Measurements from ENCODE around the gene LAMA3.

Gene LAMA3

DNA sequence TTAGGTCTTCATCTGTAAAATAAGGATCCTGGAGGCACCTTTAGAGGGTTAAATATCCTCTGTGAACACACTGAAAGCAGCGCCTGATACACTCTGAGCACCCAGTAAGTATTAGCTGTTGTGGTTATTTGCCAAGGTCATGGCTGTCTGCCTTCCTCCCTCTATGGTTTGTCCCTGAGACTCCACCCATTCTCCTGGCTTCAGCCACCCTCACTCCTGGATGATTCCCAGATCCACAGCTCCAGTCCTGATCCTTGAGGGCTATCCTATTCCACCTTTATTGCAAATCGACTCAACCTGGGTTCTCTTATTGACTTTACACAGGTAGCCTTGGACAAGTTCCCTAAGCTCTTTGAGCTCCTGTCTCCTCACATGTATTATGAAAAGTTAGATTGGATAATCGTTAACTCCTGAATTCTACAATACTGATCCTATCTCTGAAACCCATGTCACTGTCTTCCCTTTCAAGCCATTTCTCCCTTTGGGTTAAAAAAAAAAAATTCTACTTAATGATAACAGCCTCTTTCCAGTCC is 162.3 kb downstream of the LAMA3 start:
- DNase-seq (ENCODE audit: low spot score), result no peak

DNA sequence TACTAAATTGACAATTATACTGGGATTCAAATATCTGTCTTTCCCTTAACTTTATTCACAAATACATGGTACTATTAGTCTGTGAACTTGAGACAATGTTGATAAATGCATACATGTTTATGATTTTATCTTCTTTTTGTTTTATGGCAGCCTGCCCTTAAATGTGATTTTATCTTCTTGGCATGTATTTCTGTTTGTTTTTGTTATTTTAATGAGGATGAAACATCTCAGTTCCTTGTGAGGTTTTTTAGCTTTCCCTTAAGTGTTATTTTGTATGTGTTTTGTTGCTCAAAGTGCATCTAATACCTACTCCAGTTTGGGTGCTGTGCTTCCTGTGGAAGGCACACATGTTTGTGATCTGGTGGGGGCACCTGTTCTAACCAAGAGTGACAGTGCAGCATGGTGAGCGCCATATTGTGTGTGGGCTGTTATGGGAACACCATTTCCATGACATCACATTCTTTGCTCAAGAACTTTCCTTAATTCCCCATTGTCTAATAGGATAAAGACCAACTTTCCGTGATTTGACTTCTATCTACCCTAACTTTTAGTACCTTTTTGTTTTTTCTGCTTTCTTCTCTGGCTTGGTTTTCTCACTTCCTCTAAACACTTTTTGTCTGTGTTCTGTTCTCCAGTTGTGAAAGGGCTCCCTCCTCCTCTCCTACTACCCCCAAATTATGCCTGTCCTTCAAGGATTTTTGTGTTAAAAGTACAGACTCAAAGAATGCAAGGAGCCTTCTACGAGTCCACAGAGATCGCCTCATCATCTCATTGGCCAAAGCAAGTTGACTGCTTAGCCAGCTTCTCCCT is 163.2 kb downstream of the LAMA3 start:
- no peak for DNase-seq (ENCODE audit: low spot score)

DNA sequence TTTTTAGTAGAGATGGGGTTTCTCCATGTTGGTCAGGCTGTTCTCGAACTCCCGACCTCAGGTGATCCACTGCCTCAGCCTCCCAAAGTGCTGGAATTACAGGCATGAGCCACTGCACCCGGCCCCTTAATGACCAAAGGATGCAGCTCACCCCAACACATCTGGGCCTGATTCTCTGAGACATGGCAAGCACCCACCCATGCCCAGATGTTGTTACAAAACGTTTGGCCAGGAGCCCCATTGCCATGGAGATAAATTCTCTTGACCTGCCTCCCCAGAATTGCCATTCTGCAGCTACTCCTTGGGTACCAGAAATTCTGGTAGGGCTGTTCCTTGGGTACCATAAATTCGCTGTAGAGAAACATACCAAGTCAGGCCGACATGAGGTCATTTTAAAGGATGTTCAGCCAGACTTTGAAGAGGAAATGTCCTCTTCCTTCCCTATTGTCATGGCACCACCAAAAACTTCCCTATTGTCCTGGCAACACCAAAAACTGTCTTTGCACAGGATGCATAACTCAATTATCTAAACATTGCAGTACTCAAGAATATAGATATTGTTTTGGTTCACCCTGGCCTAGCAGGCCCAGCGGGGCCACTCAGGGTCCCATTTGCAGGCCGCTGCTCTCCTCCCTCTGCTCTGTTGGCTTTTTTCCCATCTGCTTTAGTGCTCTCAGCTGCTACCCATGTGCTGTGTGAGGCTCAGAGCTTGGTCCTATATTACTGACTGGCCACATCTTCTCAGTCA is 164.4 kb downstream of the LAMA3 start:
- no peak for DNase-seq (ENCODE audit: low spot score)

DNA sequence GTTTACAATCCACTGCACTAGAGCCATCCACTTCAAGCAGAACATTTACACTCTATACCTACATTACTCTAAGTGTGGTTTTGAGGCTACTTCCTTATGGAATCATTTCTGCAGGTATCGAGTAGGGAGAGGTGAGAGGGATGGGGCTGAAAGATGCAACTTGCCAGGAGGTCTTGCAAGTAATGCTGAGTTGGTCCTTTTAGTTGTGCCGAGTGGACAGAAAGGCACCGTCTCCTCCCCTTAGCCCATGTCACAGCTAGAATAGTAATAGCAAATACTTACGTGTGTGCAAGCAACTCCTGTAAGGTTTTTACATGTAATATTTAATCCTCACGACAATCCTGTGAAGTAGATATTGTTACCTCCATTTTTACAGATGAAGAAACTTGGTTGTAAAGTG is 166.5 kb downstream of the LAMA3 start:
- DNase-seq (ENCODE audit: low spot score), result no peak

DNA sequence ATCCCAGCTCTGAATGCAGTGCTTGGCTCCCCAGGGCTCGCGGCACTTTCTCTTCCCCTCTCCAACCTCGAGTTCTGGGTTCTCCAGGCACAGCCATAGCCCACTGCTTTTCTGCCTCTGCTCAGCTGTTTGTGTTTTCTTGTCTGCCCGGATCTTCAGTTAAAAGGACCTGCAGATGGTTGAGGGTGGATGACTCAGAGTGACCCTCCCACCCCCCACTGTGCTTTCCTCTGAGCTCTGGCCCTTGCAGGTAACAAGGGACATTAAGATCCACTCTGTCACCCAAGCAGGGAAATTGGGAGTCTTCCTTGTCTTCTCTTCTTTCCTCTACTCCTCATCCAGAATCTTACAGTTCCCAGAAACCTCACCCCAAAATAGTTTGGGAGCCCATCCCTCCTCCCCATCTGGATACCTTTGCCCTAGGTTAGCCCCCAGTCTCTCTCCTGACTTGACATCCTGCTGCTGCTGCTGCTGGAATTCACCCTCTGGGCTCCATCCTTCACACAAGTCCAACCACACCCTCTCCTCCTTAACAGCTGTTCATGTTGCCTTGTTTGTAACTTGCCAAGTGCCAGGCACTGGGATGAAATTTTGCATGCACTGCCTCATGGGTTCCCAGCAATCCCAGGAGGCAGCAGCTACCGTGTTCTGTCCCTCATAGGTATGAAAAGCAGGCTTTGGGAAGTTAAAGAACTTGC is 167.4 kb downstream of the LAMA3 start:
- no peak for DNase-seq (ENCODE audit: low spot score)

DNA sequence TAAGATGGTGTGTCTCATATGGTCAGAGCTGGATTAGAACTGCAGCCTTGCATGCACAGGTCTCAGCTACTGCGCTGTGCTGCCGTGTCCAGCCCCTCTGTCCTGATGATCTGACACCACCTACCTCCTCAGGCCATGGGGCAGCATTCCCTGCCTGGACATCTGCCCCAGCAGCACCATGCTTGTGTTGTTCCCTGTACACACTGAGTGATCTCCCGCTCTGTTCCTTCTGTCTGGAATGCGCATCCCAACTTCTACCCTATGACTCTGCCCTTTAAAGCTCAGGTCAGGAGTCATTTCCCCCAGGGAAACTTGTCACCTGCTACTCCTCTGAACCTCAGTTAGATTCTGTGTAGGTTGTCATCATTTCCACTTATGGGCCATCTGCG is 167.9 kb downstream of the LAMA3 start:
- DNase-seq (ENCODE audit: low spot score), result no peak

DNA sequence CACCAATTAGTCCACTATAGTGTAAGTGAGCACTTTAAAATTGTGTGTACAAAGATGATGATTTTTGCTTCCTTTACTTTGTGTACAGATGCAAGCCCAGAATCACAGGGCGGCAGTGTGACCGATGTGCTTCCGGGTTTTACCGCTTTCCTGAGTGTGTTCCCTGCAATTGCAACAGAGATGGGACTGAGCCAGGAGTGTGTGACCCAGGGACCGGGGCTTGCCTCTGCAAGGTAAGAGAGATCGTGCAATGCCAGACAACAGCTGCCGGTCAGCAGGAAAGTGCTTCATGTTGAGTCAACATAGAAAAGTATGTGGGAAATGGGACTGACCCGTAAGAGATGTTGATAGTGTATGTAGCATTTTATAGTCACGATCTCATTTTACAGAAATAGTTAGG is 168.5 kb downstream of the LAMA3 start:
- DNase-seq (ENCODE audit: low spot score), result no peak

DNA sequence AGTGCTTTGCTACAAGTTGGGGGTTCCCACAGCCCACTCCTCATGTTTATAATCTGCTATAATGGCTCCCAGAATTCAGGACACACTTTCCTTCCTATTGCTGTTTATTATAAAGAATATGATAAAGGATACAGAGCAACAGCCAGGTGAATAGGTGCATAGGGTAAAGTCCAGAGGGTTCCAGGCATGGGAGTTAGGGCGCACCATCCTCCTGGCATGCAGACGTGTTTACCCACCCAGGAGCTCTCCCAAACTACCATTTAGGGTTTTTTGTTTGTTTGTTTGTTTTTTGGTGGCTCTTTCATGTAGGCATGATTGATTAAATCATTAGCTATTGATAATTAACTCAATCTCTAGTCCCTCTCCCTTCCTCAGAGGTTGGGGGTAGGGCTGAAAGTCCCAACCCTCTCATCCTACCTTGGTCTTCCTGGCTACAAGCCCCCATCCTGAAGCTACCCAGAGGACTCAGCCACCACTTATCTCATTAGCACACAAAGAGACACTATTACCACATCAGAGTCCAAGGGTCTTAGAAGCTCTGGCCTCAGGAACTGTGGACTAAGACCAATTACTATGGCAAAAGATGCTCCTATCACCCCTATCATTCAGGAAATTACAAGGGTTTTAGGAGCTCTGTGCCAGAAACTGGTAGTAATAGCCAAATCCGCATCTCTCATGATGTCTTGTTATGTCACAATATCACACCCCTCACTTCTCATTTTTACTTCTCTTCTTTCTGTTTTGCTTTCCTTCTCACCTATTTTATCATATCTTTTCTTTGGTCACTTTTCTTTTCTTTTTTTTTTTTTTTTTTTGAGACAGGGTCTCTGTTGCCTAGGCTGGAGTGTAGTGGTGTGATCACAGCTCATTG is 170.4 kb downstream of the LAMA3 start:
- no peak for DNase-seq (ENCODE audit: low spot score)

DNA sequence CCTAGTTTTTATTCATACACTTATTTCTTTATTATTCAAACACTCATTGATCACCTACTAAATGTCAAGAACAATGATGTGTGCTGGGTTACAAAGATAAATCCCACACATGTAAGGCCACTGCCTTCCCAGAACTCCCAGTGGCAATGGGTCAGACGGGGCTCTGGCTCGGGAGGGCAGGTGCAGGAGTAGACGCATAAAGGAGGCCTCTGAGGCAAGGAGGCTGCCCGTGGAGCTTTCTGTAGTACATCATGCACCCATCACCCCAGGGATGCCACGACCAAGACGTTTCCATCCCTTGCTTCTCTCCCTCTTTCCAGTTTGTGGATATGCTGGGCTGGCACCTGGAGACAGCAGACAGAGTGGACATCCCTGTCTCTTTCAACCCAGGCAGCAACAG is 172.1 kb downstream of the LAMA3 start:
- no peak for DNase-seq (ENCODE audit: low spot score)

DNA sequence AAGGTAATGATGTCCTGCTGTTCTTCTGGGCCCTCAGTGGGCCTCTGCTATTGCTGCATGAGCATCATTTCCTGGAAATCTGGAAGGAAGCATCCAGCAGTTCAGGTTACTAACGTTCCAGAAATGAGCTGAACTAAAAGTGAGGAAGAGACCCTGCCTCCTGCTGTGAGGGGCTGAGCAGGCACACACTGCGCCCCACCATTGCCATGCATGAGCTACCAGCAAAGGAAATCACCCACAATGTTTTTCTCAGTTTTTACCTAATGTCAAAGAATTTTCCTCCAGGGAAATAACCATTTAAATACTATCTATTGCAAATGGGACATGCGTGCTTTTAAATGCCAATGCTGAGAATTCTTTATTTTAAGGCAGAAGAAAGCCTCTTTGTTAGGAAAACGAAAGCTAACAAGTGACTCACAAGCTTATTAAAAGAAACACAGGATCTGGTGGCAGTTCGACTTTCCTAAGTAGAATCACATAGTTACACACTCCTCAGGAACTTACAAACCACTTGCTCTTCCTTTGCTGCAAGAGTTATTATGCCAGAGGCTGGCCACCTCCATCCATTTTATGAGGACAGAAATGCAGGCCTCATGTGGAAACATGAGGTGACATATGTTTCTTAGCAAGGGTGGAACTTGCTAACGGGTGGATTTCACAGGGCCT is 172.7 kb downstream of the LAMA3 start:
- peak; percentile 79 for DNase-seq (ENCODE audit: low spot score)

DNA sequence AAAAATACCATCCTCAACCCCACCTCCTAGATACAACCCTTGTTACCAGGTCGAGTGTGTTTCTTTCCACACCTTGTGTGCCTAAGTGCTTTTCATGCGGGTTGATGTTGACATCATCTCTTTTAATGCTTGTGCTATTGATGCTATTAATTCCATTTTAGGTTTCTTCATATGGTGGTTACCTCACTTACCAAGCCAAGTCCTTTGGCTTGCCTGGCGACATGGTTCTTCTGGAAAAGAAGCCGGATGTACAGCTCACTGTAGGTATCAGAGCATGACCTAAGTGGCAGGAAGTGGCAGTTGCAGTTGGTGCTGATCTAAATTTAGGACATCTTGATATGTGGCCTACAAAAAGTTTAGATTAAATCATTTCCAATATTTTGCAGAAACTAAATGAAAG is 175.4 kb downstream of the LAMA3 start:
- no peak for DNase-seq (ENCODE audit: low spot score)

DNA sequence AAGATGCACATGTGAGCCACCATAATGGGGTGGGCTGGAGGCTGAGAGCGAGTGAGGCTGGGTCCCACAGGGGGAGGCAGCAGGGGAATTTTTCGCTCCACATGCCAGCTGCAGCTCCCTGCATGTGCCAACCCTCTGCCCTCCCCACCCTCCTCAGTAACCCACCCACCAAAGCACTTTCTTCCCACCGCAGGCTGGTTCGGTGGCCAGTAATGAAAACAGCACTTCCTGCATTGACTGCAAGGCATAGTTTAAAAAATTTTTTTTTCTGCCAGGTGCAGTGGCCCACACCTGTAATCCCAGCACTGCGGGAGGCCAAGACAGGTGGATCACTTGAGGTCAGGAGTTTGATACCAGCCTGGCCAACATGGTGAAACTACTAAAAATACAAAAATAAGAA is 177.8 kb downstream of the LAMA3 start:
- DNase-seq (ENCODE audit: low spot score), result no peak

DNA sequence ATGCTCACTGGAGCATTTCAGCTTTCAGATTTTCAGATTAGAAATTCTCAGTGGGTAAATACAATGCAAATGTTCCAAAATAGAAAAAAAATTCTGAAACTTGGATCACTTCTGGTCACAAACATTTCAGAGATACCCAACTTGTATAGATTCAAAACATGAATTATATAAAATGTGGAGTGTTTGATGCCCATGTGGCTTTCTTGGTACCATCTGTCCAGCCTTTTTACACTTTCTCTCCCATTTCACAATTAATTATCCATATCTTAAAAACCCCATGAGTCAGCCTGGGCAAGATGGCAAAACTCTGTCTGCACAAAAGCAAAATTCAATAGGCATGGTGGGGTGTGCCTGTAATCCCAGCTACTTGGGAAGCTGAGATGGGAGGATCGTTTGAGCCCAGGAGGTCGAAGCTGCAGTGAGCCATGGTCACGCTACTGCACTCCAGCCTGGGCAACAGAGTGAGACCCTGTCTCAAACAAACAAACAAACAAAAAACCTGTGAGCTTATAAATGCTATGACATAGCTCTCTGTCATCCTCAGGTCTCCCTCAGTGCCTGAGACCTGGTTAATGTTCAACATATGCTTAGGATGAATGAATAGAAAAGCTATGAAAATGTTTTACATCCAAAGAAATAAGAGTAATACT is 179.0 kb downstream of the LAMA3 start:
- no peak for DNase-seq (ENCODE audit: low spot score)

DNA sequence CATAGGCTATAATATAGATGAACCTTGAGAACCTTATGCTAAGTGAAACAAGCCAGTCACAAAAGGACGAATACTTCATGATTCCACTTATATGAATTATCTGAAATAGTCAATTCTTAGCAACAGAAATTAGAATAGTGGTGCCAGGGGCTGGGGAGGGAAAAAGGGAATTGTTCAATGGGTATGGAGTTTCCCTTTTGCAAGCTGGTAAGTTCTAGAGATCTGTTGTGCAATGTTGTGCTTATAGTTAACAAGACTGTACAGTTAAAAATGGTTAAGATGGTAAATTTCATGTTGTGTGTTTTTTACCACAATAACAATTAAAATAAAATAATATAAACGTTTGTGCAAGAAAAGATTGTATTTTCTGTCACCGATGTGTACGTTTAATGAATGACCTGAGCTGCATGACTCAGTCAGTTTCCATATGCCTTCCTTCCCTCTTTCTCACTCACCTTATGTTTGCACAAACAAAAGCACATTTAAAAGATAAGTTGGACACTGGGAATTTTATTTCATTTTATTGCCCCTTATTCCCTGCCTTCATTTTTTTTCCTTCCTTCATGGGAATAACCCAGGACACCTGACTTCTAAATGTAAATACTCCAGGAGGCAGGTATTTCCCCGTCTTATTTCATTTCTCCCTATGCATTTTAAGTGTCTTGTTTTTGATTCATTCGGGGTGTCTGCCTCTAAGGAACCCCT is 181.6 kb downstream of the LAMA3 start:
- no peak for DNase-seq (ENCODE audit: low spot score)

DNA sequence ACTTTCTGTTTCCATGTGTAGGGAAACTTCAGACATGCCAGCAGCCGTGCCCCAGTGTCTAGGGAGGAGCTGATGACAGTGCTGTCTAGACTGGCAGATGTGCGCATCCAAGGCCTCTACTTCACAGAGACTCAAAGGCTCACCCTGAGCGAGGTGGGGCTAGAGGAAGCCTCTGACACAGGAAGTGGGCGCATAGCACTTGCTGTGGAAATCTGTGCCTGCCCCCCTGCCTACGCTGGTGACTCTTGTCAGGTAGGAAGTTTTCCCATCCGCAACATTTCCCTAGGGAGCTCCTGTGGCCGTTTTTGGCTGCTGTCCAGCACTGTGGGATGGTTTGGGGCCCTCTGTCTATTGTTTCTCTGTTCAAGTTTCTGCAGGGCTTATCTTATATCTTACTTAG is 182.2 kb downstream of the LAMA3 start:
- DNase-seq (ENCODE audit: low spot score), result no peak

DNA sequence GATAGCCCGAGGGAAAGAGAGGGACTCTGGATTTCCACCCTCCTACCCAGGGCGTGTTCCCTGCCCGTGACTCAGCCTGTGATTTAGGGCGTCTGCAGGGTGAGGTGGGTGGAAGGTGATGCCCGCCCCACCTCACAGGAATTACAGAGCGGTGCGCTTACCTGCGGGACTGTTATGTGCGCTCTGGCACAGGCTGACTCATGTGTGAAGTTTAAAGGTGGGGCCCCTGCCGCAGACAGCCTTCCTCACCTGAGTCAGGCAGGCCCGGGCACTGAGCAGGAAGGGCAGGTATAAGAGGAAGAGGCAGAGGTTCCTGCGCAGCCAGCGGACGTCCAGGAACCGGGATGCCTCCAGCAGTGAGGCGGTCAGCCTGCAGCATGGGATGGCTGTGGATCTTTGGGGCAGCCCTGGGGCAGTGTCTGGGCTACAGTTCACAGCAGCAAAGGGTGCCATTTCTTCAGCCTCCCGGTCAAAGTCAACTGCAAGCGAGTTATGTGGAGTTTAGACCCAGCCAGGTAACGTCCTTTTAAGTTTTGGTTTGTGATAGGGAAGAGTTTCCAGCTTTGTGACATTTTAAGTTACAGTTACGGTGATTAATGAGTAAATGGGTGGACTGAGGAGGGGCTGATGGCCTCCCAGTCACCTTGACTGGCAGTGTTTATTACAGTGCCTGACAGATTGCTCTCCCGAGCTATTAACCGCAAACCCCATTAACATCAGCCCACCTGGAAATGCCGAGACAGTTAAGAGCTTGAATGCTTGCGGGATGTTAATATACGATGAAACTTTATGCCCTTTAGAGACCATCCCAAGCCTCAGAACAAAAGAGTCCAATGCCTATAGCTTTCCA is 183.7 kb downstream of the LAMA3 start:
- no peak for DNase-seq (ENCODE audit: low spot score)

DNA sequence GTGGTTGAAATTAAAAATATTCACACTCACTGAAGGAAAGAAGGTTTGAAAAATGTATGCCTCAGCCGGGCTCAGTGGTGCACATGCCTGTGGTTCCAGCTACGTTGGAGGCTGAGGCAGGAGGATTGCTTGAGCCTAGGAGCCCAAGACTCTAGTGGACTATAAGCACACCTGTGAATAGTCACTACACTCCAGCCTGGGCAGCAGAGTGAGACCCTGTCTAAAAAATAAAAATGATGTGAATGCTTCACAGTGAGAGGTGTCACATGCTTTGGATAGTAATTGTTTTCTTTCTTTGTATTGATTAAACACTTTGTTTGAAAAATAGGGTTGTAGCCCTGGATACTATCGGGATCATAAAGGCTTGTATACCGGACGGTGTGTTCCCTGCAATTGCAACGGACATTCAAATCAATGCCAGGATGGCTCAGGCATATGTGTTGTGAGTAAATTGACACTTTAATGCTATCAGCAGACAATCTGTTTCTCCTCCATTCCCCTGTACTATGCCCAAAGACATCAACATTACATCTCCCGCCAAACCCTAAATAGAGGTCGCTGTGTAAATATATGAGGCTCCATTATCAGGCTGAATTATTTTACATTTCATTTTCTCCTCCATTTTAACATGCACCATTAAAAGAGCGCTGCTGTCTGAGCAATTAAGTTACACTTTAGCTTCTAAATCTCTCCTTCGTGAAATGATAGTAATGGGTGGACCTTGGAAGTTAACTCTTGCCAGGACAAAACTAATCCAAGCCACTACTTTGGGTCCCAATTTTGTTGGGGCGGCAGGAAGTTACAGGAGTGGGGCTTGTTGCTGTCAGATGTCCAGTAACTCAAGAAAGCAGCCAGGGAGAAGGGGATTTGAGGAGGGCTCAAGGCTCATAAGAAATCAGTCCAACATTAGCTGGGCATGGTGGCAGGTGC is 187.0 kb downstream of the LAMA3 start:
- no peak for DNase-seq (ENCODE audit: low spot score)

DNA sequence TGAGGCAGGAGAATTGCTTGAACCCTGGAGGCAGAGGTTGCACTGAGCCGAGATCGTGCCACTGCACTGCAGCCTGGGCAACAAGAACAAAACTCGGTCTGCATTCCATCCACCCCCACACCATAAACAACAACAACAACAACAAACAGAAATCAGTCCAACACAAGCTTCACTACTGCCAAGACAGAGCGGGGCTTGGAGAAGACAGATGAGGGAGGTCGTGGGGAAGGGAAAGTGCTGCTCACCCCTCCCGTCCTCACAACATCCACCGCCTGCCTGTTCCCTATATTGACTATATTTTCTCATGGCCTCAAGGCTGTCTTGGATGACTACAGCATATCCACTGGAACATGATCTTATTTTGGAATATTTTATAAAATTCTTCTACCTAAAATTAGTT is 187.7 kb downstream of the LAMA3 start:
- no peak for DNase-seq (ENCODE audit: low spot score)

Measured in hepatic stellate cell (primary cell).